Retina (tissue), 1 donor: Measurements from ENCODE around the gene SIX3.

ENCODE experiments used
- DNase-seq: peaks from one replicate; pipeline ENCODE4 v3.0.0-alpha.2; 2016

Gene SIX3

DNA sequence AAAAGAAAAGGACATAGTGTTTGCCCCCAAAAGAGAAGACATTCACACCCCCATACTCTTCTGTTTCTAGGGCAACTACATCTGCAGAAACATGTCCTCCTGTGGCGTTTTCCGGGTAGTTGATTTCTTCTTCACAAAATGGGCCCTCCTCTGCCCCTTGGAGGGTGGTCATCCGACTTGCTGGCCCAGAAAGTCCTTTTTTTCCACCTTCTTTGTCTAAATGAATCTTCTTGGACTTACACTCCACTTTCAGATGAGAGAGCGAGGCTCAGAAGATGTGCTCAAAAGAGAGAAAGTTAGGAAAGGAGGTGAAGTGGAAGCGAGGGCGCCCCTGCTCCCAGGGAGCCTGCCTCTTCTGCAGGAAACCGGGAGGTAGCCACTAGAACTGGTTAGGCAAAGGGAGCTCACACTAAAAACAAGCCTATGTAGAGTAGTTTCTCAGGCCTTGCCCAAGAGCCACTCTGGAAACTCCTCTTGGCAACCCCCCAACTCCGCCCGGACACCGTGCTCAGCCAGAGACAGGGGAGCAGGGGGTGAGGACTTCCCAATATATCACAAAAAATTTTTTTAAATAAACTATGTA, 10.2 kb upstream of the SIX3 start:
- peak; percentile 76 for DNase-seq

DNA sequence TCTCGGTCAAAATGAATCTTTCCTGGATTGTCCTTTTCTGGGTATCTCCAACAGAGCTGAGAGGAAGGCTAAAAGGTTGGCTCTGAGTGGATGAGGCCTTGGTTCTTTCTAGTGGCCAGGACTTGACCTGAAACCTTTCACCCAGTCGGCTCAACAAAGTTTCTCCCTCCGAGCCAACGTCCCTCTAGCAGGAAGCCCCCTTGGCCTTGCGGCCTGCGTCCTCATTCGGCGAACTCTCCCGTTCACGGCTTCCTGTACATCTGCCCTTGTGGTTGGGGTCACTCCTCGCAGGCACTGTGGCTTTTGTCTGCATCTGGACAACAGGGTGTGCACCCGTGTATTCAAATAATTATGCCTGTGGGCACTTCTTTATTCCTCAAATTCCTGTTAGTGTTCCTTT, 9.4 kb upstream of the SIX3 start:
- DNase-seq = peak; percentile 82

DNA sequence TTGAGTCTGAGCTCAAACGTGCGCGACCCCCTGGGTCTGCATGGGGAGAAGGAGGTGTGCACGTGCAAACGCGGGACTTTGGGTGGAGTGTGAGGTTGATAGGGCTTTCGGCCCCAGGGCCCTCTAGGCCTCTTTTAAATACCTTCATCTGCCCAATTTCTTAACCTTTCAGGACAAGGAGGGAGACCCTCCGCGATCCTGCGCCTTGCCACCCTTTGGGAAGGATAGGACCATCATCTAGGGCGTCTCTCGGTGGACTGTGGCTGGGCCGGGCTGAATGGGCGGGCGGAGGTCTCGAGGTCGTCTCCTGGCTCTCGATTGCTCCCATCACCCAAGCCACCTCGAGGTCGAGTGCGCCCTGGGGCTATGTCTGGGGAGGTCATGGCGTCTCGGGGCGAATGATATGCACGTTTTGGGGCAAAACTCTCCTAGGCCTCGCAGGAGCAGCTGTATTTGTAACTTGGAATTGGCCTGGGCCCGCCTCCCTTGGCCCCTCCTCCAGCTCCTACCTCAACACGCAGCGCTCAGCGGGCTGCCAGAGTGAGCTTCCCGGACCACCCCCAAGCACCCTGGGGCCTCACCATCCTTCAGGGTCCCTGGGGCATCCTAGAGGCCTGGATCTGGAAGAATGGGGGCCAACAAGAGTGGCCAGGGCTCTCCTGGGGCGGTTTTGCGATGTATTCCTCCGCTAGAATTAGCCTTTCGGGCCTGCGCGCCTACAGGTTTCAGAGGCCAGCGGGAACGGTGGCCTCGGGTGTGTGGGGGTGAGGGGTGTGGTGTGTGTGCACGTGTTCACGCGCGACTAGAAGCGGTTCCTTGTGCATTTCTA, 8.7 kb upstream of the SIX3 start:
- DNase-seq = peak; percentile 93

DNA sequence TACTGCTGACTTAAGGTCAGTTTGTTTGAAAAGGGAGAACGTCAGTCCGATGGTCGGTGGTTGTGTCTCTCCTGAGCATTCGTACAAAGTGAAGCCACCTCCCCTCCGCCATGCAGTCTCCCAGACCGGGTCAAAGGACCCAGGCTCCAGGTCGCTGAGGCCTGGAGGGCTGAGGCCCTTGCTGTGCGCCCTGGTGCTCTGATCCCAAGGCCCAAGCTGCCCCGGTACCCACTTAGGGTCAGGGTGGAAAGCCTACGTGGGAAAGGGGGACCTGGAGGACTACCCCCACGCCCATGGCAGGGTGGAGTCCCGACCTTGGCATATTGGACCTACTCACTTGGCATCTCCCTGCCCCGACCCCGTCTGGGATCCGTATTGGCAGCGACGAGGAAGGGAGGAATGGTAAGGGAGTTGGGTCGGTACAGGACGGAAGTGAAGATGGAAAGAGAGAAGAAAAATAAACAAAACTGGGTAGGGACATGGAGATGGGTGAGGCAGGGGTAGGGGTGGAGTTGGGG, 8.0 kb upstream of the SIX3 start:
- DNase-seq = no peak

DNA sequence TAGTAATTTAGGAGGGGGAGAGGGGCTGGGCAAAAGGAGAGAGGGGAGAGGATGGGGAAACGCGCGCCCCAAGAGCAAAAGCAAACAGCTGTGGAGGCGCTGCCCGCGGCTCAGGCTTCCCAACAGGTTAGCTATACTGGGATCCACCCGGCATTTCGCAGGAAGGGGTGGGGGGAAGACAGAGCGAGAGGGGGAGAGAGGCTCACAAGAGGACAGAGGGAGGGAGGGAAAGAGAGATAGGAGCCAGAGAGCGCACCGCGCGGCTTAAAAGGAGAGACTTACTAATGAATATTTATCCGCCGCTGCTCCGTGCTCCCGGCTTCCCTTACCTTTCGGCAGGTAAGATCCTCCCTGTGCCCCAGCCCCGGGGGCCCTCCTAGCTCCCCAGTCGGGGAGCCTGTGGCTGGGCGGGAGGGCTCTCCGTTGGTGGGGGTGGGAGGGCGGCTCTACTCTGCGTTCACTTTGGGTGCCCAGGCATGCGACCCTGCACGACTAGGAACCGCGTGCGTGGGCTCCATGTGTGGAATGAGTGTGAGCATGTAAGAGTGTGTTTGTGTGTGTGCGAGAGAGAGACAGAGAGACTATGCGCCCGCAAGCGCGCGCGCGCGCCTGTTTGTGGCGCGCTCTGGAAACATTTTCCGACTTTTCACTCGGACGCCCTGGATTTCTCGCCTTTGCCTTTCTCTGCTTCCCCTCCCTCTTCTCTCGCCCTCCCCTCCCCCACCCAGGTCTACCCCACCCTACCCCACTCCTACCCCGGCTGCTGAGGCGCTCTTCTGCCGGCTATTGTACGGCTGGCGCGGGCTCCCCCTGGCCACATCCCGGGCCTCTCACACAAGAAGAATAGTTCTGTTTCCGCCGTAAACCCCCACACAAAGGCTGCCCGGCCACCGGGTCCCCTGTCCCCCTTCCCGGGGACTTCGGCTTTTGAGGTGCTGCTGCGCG, 7.2 kb upstream of the SIX3 start:
- peak; percentile 57 for DNase-seq

DNA sequence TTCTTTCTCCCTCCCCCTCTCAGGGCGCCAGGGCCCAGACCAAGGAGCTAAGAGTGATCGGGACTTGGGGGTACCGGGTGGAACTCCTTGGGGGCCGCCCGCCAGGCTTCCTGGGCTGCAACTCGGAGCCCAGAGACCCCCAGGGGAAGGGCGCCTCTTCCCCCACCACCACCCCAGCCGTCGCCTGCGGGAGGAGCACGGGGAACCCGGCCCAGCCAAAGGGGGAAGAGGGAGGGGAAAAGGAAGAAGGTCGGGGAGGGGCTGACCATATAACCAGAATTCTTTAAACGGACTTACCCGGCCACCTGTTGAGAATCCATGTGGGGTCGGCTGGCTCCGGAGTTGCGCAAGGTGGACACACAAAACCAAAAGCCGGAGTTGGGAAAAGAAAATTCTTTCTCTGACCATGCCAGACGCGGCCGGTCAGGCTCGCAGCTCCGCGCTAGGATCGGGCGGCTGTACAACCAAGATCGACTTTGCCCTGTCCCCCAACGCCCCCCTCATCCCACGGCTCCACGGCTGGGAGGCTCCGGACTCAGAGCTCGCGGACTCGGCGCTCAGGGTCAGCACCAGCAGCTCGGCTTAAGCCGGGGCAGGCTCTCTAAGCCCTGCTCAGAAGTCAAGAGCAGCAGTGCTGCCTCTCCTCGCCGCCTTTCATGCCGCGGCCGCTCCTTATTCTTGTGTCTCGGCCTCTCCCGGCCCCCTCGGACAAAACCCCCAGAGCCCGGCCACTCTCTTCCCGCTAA, 6.3 kb upstream of the SIX3 start:
- DNase-seq = peak; percentile 83

DNA sequence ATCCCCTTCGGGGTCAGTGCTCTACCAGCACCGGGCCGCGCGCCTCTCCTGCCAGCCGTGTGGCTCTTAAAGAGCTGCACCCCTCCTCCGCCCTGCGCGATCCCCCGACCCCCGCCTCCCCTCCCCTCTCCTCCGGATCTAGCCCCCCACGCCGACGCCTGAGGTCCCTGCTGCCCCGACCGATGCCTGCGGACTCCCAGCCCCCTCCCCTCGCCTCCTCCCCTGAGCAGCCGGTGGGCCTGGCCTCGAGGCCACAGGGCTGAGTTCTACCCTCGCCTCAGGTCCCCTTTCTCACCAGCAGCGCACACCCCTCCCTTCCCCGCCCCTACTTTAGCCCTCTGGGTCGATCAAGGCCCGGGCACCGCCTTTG, 5.8 kb upstream of the SIX3 start:
- peak; percentile 84 for DNase-seq

DNA sequence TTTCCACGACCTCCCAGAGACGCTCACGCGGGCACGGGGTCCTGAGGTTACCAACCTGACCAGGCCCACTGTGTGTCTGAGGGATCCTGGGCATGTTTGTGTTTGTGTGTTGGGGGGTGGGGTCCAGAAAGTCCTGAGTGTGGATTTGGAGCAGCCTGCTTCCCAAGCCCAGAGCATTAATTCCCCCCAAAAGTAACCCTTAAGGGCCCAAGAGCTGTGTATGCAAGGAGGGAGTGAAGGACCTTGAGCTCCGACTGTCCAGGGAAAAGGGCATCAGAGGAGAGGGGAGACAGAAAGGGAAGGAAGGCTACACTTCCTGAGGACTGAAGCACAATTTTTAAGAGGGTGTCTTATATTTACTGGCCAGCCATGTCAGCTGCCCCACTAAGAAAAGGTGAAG, 5.2 kb upstream of the SIX3 start:
- DNase-seq = no peak

DNA sequence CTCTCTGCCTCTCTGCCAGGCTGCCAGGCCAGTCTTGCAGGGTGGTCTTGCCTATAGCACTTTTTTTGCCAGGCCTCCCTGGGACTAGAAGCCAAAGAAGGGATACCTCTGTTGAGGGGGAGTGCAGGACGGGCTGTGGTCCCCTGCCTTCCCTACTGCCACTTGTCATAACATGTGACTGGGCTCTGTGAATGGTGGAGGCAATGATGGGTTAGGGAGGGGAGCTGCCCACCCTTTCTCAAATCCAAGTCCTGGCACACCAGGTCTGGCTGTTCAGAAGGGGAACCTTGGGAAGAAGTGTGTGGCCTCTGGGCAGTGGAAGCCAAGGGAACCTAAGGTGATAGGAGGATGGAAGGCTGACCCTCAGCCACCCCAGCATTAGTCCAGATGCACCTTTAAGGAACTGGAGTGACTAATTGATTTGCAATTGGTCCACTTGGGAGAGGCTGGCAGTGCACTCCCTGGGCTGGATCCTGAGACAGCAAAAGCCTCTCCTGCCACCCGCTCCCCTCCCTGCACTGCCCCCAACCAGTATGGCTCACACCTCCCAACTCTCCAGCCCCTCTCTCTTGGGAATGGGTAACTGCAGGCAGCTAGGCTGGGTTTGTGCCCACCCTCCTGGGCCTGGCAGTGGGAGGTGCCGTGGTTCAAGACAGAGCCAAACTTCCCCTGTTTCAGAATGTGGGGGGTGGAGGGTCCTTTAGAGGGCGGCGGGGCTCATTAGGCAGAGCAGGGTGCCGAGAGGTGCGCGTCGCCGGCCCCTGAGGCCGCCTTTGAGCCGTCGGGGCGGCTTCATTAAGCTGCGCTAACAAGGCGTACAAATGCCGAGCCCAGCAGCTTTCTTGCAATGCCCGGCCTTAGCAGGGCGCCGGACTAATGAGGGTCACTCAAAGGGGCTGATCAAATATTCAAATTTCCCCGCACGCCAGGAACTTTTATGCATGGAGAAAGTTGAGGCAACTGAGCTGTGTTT, 4.5 kb upstream of the SIX3 start:
- DNase-seq = peak; percentile 94

DNA sequence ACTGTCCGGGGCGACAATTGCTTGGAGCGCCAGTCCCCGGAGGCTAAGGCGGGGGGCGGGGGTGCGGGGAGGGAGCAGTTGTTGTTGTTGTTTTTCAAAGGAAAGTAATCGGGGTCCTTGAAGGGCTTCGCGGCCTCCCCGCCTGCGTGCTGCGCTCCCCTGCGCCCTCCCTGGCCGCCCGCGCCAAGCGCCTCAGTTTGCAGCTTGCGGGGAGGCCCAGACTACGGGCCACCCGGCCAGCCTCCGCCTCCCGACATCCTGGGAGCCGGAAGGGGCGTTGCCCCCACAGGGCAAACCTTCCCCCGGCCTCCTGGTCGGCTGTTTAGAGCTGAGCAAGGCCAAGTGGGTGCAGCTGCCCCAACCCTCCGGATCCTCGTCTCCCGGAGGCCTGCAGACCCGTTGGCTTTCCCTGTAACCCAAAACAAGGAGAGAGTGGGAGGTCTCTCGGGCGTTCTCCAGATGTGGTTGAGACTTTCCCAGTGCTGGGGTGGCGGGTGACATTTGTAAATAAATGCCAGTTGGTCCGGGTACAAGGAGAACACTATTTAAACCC, 3.7 kb upstream of the SIX3 start:
- DNase-seq = no peak

DNA sequence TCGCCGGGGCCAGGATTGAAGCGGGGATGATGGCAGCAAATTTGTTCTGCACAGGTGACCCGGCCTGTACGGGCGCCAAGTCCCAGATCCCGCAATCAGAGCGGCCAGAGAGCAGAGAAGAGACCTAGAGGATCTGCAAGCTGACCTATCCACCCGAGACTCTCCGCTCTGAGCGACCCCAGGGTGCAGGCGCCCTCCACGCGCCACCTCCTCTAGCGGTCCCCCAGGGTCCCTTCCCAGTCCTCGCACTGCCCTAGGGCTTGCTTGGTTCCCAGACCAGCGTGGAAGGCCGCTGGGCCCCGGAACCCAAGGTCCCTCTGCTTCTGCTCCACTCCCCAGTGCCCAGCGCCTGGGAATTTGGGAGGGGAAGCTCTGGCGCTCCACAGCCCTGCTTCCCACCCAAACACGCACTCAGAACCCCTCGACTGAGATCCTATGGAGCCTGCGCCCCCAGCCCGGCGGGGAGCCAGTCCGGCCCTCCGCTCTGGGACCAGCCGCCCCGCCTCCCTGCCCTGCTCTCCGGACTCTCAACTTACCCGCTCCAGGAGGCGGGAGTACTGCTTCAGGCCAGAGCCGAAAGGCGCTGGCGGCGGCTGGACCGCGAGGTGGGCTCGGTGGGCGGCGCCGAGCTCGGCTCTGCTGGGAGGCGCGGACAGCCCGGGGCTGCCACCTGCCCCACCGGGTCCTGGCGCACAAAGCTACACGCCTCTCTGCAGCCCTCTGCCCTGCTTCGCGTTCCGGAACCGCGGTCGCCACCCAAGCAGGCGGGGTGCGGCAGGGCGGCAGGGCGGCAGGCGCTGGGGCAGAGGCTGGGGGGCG, 3.0 kb upstream of the SIX3 start:
- DNase-seq = peak; percentile 78

DNA sequence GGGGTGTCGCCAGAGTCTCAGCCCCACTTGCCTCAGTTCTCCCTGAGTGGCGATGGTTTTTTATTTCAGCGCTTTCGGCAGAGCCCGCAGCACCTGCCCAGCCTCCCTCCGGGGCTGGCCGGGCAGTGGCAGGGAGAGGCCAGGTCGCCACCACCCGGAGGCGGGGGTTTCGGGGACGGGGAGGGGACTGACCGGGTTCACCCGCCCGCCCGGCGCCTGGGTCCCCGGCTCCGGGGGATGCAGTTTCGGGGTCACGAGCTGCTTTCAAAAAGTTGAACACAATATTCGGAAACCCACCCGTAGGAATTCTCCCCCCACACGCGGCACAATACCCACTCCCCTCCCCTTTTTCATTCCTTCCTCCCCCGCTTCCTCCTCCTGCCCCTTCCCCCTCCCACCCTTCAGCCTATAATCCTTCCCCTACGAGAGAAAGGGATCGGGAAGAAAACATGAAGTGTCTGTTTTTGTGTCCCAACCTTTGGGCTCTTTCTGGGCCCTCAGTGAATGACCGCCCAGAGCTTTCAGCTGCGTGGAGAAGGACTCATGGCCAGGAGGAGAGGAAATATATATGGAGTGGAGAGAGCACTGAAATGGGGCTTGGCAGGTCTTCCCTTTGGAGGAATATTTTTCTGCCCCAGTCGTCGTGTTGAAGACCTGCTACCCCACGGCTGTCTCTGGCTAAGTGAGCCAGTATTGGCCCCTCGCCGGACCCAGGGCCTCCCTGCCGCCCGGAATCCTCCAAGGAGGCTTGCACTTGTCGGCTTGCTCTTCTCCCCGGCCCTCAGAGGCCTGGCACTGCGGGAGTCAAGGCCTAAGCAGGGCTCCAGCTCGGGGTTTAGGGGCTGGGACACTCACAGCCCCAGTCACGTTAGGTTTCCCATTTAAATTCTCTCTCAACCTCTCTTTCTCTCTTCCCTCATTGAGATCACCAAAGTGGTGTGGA, 2.1 kb upstream of the SIX3 start:
- peak; percentile 81 for DNase-seq

DNA sequence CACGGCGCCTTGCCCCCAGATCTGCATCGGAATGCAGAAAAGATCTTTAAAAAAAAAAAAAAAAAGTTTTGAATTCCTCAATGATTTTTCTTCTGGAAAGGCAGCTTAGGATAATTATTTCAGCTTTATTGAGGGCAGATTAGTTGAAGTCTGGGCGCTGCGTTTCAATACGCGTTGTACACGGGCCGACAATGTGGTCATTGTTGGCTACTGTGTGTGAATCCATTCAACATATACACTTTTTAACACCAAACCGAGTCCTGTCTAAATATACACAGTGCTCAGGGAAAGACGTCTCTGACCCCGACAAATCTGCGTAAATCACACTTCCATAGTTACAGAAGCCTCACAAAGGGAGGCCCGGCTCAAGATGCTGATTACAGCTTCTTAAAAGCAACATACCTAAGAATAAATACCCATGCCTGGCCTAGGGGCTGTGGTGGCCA, 1.4 kb upstream of the SIX3 start:
- peak; percentile 61 for DNase-seq

DNA sequence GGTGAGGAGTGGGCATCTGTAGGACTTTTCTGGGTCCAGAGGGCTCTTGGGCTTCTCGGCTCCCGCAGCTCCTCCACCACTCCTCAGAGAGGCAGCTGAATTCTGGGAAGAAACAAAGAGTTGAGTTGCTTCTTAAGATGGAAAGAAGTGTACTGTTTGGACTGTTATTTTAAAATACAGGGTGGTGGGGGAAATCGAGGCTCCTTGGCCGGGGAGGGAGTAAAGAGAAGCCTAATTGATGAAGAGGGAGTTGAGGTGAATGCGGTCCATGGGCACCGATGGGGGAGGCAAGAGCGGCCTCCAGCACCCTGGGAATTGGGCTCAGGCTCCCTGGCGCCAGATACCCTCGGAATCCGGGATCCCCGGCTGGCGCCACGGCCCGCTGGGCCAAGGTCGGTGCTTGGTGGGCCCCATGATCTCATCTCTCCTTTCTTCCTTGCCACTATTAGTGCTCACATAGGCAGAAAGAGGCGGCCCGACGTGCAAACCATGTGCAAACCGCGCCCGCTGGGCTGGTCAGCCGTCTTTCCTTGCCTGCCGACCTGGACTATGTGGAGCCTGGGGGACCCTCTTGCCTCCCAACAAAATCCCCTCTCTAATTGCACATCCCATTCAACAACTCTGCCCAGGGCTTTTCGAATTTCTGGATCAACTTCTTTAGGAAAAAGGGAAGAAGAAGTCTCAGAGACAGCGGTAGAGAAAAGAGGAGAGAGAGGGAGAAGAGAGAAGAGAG, 604 bp upstream of the SIX3 start:
- peak; percentile 88 for DNase-seq

DNA sequence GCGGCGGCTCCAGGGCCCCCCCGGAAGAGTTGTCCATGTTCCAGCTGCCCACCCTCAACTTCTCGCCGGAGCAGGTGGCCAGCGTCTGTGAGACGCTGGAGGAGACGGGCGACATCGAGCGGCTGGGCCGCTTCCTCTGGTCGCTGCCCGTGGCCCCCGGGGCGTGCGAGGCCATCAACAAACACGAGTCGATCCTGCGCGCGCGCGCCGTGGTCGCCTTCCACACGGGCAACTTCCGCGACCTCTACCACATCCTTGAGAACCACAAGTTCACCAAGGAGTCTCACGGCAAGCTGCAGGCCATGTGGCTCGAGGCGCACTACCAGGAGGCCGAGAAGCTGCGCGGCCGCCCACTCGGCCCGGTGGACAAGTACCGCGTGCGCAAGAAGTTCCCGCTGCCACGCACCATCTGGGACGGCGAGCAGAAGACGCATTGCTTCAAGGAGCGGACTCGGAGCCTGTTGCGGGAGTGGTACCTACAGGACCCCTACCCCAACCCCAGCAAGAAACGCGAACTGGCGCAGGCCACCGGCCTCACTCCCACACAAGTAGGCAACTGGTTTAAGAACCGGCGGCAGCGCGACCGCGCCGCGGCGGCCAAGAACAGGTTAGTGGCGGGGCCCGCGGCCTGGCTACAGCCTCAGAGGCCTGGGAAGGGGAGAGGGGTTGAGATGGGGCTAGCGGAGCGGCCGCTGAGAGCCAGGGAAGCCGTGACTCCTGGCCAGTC, 965 bp downstream of the SIX3 start:
- peak; percentile 70 for DNase-seq

DNA sequence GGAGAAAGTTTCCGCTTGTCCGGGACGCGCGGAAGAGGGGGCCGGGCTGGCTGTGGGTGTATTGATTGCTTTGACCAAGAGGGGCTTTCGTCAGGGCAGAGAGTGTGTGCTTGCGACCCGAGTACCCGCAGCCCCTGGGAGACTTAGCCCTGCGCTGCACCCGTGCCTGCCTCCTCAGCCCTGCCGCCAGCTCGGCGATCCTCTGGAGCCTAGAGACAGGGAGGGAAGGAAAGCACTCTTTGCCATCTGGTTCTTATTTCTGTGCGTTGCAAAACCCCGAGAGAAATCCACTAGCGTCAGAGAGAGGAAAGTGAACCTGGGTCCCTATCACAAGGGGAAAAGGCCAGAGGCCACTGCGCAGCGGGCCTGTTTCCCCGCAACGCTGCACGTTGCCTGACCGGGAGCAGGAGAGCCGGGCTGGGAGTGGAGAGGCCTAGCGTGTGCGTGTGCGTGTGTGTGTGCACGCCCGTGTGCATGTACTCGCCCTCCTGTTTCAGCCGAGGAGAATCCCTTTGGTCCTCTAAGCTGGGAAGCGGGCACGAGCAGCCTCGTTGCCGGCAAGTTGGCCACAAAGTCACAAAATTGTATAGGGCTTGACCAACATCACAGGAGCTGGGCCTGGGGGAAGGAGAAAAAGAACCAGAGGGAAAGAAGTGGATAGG, 1.7 kb downstream of the SIX3 start:
- DNase-seq = peak; percentile 59

DNA sequence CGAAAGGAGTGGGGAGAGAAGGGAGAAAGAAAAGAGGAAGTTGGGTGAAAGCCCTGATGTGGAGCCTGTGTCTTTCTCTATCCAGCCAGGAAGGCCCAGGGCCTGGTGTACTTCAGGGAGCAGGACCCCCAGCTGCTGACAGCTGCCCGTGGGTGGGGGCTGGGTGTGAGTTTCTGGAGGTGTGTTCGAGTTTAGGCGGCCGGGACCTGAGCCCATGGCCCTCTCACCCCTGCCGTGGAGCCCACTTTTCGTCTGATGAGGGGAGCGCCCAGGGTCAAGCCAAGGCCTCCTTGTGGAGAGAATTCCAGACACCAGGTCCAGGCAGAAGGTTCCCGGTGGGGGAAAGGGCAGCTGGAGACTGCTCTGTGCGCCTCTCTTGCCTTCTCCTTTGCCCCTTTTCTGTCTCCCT, 2.2 kb downstream of the SIX3 start:
- peak; percentile 69 for DNase-seq
